Bone marrow (tissue), 2 donors: ENCODE data around the gene MYO18A.
"Not testable (repeated sequence)": the region's sequence is repeated elsewhere in the genome, so short reads cannot be mapped to it uniquely, and the experiment has no call there.

Source experiments
- DNase-seq, 2 donors: peaks; one replicate each; lab custom pipeline; 2025; lab: John Stamatoyannopoulos, UW

Gene MYO18A

DNA sequence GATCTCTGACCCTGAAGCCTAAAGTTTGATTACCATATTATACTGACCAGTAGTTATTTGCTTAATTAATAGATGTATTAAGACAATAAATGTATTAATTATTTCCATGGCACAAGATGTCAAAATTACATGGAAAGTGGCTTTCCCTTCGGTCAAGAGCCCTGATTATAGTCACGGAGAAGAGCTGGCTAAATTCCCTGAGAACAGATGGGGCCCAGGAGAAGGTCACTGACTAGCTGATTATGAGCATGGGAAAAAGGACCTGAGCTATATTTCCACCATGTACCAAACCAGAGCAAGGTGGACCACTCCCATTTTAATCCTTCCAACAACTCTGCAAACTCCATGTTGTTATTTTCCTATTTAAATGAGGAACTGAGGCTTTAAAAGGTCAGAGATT lies 12.9 kb upstream of the MYO18A start:
- no peak for DNase-seq

- DNase-seq: no peak
Measured at GRCh38 chr17:29190592-29191207, 10.5 kb upstream of the MYO18A start.

DNA sequence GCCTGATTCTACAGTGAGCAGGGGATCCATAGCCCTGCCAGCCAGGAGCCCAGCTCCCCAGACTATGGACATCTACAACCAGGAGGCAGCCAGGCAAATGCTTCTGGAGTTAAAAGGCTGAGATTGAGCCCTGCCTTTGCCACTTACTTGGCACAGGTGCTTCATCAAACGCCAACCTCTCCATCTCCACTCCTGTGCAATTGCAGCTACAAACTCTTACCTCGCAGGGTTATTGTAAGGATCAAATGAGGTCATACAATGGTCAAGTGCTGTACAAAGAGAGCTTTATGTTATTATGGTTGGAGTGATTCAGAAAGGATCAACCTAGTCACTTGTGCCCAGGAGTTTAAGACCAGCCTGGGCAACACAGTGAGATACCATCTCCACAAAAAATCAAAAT lies 9.8 kb upstream of the MYO18A start:
- DNase-seq: no peak

- no peak for DNase-seq
Measured at GRCh38 chr17:29189355-29189754, 9.2 kb upstream of the MYO18A start.

DNA sequence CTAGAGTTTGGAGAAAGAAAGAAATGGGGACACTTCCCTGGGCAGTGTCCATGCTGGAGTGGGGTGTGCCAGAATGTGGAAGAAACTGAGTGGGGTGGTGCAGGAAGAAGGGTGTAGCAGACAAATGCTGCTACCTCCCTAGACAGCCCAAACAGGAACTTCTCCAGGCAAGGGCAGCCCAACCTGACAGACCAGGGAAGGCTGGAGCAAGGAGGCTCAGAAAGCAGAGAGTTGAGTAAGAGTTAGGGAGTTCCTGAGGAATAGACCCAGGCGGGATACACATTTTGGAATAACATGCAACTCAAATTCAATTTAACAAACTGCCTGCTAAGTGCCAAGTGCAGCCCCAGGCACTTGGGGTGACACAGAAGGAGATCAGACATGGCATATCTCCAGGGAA lies 1.0 kb upstream of the MYO18A start:
- no peak for DNase-seq

DNA sequence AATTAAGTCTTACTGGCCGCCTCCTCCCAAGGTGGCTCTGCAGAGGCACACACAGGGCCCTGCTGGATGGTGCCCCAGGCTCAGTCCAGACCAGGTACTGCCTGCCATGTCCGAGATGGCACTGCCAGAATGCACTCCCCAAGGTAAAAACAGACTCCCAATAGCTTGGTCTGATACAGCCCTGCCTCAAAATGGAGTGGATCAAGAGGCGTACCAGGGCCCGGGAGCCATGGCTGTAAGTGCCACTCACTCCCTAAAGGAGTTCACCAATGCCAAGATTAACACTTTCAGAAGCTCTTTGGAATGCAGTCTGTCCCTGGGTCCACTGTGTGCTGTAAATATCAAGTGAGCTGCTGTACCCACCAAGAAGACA lies 576 bp upstream of the MYO18A start:
- DNase-seq: no peak

GRCh38 chr17:29179232-29180033 lies 765 bp downstream of the MYO18A start:
- no peak for DNase-seq

- no peak for DNase-seq
Measured at GRCh38 chr17:29178750-29179231, 1.4 kb downstream of the MYO18A start.

- no peak for DNase-seq
Measured at GRCh38 chr17:29177871-29178749, 2.1 kb downstream of the MYO18A start.

DNA sequence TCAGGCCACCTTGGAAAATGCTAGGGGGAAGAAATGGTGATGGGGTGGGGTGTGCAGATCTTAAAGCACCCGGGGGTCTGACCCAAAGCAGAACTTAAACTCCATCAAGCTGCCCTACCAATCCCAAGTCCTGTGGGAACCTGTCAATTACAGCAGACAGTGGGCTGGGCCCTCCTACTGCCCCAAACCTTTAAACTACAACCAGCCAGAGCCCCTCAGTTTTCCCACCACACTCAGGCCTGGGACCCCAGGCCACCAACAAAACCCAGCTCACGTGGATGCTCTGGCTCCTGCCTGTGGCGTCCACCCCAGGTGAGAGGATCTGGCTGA lies 2.7 kb downstream of the MYO18A start:
- DNase-seq: no peak

DNA sequence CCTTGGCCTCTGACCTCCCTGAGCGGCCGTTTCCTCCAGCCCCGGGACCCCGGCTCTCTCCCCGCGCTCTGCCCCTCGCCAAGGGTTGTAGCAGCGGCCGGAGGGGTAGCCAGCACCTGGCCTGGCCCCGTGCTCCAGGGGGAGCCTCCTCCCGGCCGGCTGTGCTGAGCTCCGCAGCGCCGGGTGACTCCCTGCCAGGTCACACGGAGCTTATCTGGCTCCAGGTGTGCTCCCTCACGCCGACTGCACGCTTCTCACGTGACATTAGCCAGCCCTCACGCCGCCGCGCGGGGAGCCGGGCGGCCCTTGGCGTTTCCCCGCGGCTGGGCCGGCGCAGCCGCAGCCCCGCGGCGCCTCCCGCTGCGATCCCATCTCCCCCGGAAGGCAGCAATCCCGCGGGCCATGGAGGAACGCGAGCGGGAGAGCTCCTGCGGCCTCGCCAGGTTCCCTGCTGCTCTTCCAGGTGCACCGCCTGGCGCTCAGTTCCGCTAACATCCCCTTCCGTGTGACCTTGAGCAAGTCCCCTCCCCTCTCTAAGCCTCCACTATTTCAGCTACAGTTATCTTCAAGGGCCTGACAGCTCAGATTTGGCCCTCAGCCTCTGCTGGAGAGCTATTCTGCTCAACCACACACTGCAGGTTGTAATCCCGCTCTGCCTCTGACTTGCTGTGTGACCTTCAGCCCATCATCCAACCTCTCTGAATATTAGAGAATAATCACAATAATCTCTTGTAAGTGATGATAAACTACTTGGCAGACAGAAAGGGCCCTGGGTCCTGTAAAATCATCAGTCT lies 3.4 kb downstream of the MYO18A start:
- DNase-seq: no peak

- no peak for DNase-seq
Measured at GRCh38 chr17:29175349-29175748, 4.8 kb downstream of the MYO18A start.

- DNase-seq: no peak
Measured at GRCh38 chr17:29172589-29172988, 7.6 kb downstream of the MYO18A start.

DNA sequence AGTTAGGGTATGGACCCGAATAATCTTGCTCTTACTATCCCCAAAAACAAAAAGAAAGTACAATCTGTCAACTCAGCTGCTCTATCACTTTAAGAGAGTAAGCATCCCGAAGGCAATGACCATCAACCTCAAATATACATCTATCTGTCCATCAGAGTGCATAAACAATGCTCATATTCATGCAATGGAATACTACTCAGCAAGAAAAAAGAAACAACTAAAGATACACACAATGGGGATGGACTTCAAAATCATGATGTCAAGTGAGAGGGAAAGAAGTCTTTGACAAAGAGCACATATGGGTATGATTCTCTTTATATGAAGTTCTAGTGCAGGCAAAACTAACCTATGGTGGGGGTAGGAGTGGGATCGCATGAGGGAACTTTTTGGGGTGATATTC lies 9.5 kb downstream of the MYO18A start:
- no peak for DNase-seq

GRCh38 chr17:29169806-29170591 lies 10.2 kb downstream of the MYO18A start:
- no peak for DNase-seq

- DNase-seq: not testable (repeated sequence)
Measured at GRCh38 chr17:29168759-29169126, 11.5 kb downstream of the MYO18A start.

- no peak for DNase-seq
Measured at GRCh38 chr17:29168079-29168758, 12.0 kb downstream of the MYO18A start.

GRCh38 chr17:29167393-29168078 lies 12.7 kb downstream of the MYO18A start:
- no peak for DNase-seq

GRCh38 chr17:29166507-29166887 lies 13.7 kb downstream of the MYO18A start:
- no peak for DNase-seq
